ENCODE results near the gene PRKAR1B. TPM values are rescaled to one million over a fixed set of nuclear protein-coding genes. Genes with fewer than 3 reads are reported as not detected.

PRKAR1B gene
- total RNA-seq, 1 experiment from 2014 or later, result 14.1 TPM

DNA sequence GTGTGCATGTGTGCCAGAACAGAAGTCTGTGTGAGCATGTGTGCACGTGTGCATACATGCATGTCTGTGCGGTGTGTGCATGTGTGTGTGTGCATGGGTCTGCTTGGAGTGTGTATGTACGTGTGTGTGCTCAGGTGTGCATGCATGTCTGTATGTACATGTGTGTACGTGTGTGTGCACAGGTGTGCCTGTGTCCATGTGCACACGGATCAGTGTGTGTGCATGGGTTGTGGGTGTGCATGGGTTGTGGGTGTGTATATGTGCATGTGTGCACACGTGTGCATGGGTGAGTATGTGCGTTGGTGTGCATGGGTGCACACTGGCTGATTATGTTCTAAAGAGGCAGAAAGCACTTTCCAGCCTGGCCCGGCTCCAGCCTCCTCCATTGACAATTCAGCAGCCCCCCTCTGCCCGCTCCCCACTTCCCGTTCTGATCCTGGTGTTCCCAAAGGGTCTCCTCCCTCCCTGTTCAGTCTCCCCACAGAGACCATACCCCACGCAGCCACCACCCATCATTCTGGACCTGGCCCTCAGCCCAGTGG, 163.4 kb downstream of the PRKAR1B start:
- no peak for TF ChIP-seq CEBPB (IDR thresholded peaks at IDR 0.05; ENCODE audit: low read depth)
- CTCF ChIA-PET, result no interaction called here
- no peaks in the 10 kb centered on the region for H3K36me3 ChIP-seq (ENCODE audit: control insufficient read depth in 1 of 2, insufficient read depth in 2 of 2, low read length in 2 of 2)
- RAD21 ChIA-PET (ENCODE audit: low non-redundant PET in 1 of 2, low total read pairs in 2 of 2, uncharacterized antibody in 2 of 2, unreplicated experiment in 2 of 2), result no interaction called here
- intact Hi-C loops (cut with micrococcal nuclease), result no loop called here
- DNase-seq (ENCODE audit: low read depth, low spot score) (no peak), ATAC-seq (no peak)
- H3K27ac ChIP-seq (ENCODE audit: low read depth, low read length), result no peak overlapping the region
- BruUV-seq (replicated peaks), result no TSS peak
- no peak overlapping the region for H2AFZ ChIP-seq (ENCODE audit: low read depth, low read length, poor library complexity, severe bottlenecking)
- no peak overlapping the region for H3K4me2 ChIP-seq (ENCODE audit: low read length)
- H3K79me2 ChIP-seq (ENCODE audit: insufficient read depth, low read length), result no peaks in the 10 kb centered on the region
- H3K27me3 ChIP-seq (ENCODE audit: insufficient read depth, low read length), result no peaks in the 10 kb centered on the region
- no peaks in the 10 kb centered on the region for H4K20me1 ChIP-seq (ENCODE audit: insufficient read depth)
- H3K4me3 ChIP-seq (replicated peaks in 1 of 2; ENCODE audit: low read depth in 1 of 2, low read length in 2 of 2), result no peak overlapping the region
- no peaks in the 10 kb centered on the region for H3K9me3 ChIP-seq (ENCODE audit: control insufficient read depth in 1 of 2, insufficient read depth in 1 of 2, low read depth in 1 of 2, low read length in 2 of 2)
- POLR2A ChIA-PET, result no interaction called here
- no peaks in the 10 kb centered on the region for H3K9me2 ChIP-seq (ENCODE audit: insufficient read depth)
- no peaks in the 10 kb centered on the region for H3K4me1 ChIP-seq (ENCODE audit: control insufficient read depth in 1 of 2, insufficient read depth in 2 of 2, low read length in 2 of 2)
- H3K9ac ChIP-seq (ENCODE audit: low read length), result no peak overlapping the region

DNA sequence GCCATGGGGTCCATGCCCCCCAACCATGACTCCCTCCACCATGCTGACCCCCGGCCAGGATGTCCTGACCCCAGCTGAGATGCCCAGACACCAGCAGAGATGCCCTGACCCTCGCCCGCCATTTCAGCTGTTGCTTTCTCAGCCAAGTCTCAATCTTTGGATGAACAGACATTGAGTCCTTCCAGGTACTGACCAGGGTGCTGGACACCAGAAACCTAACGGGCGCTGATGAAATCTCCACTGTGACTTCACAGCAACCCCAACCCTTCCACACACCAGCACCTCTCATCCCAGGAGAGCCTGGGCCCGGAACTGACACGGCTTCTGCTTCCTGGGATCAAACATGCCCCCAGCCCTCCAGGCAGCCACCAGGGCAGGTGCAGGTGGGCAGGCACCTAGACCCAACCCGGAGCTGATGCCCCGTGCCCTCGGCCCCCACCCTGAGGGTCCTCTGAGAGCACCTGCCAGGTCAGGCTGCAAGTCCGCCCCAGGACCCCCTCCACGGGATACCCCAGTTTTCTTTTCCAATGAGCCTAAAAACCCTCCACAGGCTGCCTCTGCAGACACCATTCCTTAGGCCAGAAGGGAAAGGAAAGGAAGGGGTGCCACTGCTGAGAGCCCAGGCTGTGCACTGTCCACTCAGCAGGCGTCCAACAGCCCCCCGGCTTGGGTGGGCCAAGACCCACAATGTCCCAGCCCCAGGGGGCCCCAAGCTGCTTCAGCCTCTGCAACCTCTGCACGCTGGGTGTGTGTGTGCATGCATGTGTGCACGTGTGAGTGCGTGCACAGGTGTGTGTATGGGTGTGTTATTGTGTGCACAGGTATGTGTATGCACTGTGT, 164.1 kb downstream of the PRKAR1B start:
- no peaks in the 10 kb centered on the region for H3K9me2 ChIP-seq (ENCODE audit: insufficient read depth)
- POLR2A ChIA-PET, result no interaction called here
- BruUV-seq (replicated peaks), result no TSS peak
- intact Hi-C loops (cut with micrococcal nuclease), result no loop called here
- CTCF ChIA-PET, result no interaction called here
- RAD21 ChIA-PET (ENCODE audit: low non-redundant PET in 1 of 2, low total read pairs in 2 of 2, uncharacterized antibody in 2 of 2, unreplicated experiment in 2 of 2), result no interaction called here
- no peaks in the 10 kb centered on the region for H3K27me3 ChIP-seq (ENCODE audit: insufficient read depth, low read length)
- no peak overlapping the region for H3K9ac ChIP-seq (ENCODE audit: low read length)
- no peaks in the 10 kb centered on the region for H4K20me1 ChIP-seq (ENCODE audit: insufficient read depth)
- no peaks in the 10 kb centered on the region for H3K79me2 ChIP-seq (ENCODE audit: insufficient read depth, low read length)
- no peaks in the 10 kb centered on the region for H3K36me3 ChIP-seq (ENCODE audit: control insufficient read depth in 1 of 2, insufficient read depth in 2 of 2, low read length in 2 of 2)
- DNase-seq (ENCODE audit: low read depth, low spot score) (no peak), ATAC-seq (no peak)
- no peaks in the 10 kb centered on the region for H3K4me1 ChIP-seq (ENCODE audit: control insufficient read depth in 1 of 2, insufficient read depth in 2 of 2, low read length in 2 of 2)
- no peak overlapping the region for H3K4me2 ChIP-seq (ENCODE audit: low read length)
- no peaks in the 10 kb centered on the region for H3K9me3 ChIP-seq (ENCODE audit: control insufficient read depth in 1 of 2, insufficient read depth in 1 of 2, low read depth in 1 of 2, low read length in 2 of 2)
- no peak overlapping the region for H2AFZ ChIP-seq (ENCODE audit: low read depth, low read length, poor library complexity, severe bottlenecking)
- no peak overlapping the region for H3K4me3 ChIP-seq (replicated peaks in 1 of 2; ENCODE audit: low read depth in 1 of 2, low read length in 2 of 2)
- no peak overlapping the region for H3K27ac ChIP-seq (ENCODE audit: low read depth, low read length)
- TF ChIP-seq SP1 (IDR thresholded peaks at IDR 0.05; ENCODE audit: low read depth) (no peak), JUND (IDR thresholded peaks at IDR 0.05) (no peak), MAX (IDR thresholded peaks at IDR 0.05) (no peak), EZH2 (IDR thresholded peaks at IDR 0.05) (no peak), SRF (IDR thresholded peaks at IDR 0.05; ENCODE audit: low read depth) (no peak), ELF1 (IDR thresholded peaks at IDR 0.05; ENCODE audit: borderline replicate concordance, low read depth) (no peak), RAD21 (IDR thresholded peaks at IDR 0.05; ENCODE audit: low read depth) (no peak), CBX3 (IDR thresholded peaks at IDR 0.05; ENCODE audit: low read depth) (no peak), ZBTB33 (IDR thresholded peaks at IDR 0.05; ENCODE audit: extremely low read depth, insufficient replicate concordance, low read length) (no peak), TCF7L2 (IDR thresholded peaks at IDR 0.05; ENCODE audit: borderline replicate concordance, extremely low read depth, insufficient read depth, insufficient read length) (no peak), POLR2A (IDR thresholded peaks at IDR 0.05; ENCODE audit: borderline replicate concordance, extremely low read depth, insufficient read depth, insufficient read length) (no peak)
- TF ChIP-seq, protein P1, sequence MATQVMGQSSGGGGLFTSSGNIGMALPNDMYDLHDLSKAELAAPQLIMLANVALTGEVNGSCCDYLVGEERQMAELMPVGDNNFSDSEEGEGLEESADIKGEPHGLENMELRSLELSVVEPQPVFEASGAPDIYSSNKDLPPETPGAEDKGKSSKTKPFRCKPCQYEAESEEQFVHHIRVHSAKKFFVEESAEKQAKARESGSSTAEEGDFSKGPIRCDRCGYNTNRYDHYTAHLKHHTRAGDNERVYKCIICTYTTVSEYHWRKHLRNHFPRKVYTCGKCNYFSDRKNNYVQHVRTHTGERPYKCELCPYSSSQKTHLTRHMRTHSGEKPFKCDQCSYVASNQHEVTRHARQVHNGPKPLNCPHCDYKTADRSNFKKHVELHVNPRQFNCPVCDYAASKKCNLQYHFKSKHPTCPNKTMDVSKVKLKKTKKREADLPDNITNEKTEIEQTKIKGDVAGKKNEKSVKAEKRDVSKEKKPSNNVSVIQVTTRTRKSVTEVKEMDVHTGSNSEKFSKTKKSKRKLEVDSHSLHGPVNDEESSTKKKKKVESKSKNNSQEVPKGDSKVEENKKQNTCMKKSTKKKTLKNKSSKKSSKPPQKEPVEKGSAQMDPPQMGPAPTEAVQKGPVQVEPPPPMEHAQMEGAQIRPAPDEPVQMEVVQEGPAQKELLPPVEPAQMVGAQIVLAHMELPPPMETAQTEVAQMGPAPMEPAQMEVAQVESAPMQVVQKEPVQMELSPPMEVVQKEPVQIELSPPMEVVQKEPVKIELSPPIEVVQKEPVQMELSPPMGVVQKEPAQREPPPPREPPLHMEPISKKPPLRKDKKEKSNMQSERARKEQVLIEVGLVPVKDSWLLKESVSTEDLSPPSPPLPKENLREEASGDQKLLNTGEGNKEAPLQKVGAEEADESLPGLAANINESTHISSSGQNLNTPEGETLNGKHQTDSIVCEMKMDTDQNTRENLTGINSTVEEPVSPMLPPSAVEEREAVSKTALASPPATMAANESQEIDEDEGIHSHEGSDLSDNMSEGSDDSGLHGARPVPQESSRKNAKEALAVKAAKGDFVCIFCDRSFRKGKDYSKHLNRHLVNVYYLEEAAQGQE (IDR thresholded peaks at IDR 0.05; ENCODE audit: low read depth), result no peak

Data from HCT116 (cell line).